Measurements from ENCODE around the gene PCGF1.

DNA sequence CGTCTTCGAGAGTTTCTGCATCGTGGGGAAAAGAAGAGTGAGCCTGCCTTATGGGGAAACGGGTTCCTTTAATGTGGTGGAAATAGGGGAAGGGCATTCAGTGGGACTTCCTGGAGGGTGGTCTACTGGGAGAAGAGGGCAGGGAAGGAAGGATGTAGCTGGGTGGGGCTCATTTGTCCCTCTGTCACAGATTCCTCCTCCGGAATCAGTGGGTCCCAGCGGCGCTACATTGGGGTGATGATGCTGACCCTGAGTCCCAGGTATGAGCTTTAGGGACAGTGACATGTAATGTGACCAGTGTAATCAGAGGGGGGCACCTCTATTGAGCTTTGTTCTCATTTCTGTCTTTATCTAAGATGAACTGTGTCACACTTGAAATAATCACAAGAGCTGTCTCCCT lies 24.2 kb upstream of the PCGF1 start:
- no peak for TF ChIP-seq CTCF (conservative IDR thresholded peaks at IDR 0.05; ENCODE audit: low read length)
- no peak for TF ChIP-seq EZH2phosphoT487 (IDR thresholded peaks at IDR 0.05; ENCODE audit: borderline replicate concordance, low read depth, low read length)
